NCI-H345 treated with DMSO at 0.1 percent for 48 hours (cell line): ENCODE data around the gene GRAMD1A.
"Not testable (repeated sequence)": the region's sequence is repeated elsewhere in the genome, so short reads cannot be mapped to it uniquely, and the experiment has no call there.

Experiments used
- DNase-seq: peaks from one replicate; lab custom pipeline; 2025; ENCODE audit not compliant: unreplicated experiment; lab: John Stamatoyannopoulos, UW

GRAMD1A gene

DNA sequence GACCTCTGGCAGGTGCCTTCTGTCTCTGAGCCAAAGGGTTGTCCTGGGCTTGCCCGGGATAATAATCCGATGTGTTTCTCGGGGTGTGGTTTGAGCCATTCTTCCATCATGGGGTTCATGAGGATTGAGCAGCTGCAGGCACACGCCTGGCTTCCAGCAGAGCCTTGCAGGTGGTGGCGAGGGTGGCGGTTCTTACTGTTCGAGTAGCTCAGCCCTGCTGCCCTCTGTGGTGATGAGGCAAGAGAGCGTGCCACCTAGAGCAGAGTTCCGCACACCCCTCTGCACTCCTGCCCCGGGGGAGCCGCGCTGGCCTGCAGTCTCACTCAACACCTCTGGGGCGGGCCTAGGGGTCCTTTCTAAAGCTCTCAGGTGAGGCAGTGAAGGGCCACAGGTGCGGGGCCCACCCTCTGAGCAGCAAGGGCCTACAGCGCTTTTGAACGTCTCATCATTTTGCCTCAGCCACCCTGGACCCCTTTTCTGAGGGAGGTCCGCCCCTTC lies 33.9 kb downstream of the GRAMD1A start:
- no peak for DNase-seq

DNA sequence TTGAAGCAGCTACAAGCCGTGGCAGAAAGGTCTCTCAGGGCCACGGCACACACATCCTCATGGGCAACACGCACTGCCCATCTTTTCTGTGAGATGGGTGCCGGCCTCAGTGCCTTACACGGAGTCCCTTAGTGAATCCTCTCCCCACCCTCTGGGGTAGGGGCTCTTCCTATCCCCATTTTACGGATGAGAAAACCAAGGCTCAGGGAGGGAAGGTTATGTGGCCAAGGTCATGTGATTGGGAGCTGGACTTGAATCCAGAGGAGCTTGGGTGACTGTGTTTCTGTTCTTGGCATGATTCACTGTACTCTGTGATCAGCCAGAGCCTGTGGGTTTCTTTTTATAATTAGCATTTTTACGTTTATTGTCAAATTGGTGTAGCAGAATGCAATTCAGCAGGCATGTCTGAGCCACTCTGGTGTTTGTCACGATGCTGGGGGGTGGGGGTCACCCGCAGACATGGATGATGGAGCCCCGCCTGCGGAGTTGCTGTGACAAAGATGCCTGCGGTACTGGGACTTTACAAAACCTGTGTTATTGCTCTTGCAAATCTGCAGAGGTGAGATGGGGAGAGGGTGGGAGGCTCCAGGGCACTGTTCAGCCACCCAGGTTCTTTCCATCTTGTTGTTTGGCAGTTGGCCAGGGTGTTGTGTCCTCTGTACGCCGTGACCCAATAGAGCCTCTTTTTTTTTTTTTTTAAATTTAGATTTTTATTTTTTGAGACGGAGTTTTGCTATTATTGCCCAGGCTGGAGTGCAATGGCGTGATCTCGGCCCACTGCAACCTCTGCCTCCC lies 34.7 kb downstream of the GRAMD1A start:
- no peak for DNase-seq

DNA sequence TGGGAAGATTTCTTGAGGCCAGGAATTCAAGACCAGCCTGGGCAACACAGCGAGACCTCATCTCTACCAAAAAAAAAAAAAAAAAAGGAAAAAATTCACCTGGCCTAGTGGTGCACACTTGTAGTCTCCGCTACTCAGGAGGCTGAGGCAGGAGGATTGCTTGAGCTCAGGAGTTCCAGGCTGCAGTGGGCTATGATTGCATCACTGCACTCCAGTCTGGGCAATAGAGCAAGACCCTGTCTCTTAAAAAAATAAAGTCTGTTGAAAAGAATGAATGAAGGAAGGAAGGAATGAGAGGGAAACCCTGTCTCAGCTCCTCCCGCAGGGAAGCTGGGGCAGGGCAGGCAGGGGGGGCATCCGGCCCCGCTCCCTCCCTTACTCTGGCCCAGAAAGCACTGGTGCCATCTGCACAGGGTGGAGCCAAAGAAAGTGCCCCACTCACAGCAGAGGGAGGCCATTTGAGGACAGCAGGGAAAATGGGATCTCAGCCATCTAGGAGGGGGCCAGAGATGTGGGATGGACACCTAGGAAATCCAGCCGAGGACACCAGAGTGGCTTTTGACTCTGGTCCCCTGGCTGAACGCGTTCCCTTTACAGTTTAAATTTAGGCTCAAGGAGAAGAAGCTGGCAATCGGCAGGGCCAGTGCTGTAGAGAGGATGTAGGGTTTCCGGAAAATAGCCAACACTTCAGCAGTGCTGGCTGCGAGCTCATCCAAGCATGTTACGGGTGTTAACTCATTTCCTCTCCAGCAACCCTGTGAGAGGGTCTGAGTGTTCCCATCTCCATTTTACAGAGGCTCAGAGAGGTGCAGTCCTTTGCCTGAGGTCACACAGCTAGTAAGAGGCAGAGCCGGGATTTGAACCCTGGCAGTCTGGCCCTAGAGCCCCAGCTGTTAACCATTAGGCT lies 37.8 kb downstream of the GRAMD1A start:
- DNase-seq: no peak

DNA sequence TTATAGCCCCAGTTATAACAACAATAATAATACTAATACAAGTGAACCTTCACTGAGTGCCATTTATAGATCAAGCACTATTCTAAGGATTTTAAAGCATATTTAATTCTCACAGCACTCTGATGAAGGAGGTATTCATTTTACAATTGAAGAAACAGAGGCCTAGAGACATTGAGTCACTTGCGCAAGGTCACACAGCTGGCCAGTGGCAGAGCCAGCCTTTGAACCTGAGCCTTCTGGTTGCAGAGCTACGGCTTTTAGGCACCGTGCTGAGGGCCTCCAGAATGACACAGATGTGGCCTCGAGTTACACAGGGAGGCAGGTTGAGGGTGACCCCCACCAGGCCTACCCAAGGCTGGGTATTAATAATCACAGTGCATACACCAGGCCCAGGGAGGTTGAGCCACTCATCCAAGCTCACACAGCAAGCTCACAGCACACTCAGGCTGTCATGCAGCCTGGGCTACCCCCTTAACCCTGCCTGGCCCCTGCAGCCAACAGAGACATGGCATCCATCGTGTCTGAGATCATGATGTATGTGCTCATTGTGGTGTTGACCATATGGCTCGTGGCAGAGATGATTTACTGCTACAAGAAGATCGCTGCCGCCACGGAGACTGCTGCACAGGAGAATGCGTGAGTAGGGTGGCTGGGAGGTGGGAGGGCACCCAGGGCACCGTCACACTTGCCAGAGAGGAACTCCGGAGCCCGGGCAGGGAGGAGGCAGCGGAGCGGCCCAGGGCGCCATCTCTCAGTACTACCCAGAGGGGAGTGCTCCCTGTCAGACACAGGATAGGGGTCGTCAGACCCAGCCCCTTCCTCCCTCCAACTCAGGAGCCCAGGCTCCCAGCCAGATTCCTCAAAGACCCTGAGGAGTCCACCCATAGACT lies 38.7 kb downstream of the GRAMD1A start:
- no peak for DNase-seq

DNA sequence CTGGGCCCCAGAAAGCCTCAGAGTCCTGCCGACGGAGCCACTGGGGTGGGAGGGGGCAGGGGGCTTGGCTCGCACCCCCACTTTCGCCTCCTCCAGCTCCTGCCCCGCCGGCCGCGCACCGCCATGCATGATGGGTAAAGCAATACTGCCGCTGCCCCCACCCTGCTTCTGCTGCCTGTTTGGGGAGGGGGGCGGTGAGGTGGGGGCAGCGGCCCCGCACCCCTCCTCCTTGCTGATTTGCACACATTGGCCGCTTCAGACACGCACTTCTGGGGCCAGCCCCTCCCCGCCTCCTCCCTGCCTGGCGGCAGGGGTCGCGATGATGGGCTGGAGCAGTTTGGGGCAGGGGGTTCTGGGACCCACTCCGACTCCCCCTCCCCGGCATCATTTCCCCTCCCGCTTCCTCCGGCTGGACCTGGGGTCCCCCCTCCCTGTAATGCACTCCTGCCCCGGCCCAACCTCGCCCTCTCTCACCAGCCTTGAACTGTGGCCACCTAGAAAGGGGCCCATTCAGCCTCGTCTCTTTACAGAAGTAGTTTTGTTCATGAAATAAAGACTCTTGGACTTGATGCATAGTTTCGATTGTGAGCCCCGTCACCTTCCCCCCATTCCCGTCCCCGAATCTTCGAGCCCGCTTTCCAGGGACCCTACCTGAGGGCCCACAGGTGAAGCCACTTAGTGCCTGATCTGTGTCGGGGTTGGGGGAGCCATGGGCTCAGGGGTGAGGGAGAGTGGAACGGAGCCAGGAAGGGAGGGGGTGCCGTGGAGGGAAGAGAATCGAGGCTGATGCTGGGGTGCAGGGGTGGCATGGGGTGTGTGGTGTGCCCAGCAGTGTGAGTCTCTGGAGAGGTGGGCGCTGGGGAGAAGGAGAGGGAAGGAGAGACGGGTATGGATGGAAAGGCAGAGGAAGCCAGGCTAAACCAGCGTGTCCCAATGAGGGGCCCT lies 40.0 kb downstream of the GRAMD1A start:
- DNase-seq: no peak

DNA sequence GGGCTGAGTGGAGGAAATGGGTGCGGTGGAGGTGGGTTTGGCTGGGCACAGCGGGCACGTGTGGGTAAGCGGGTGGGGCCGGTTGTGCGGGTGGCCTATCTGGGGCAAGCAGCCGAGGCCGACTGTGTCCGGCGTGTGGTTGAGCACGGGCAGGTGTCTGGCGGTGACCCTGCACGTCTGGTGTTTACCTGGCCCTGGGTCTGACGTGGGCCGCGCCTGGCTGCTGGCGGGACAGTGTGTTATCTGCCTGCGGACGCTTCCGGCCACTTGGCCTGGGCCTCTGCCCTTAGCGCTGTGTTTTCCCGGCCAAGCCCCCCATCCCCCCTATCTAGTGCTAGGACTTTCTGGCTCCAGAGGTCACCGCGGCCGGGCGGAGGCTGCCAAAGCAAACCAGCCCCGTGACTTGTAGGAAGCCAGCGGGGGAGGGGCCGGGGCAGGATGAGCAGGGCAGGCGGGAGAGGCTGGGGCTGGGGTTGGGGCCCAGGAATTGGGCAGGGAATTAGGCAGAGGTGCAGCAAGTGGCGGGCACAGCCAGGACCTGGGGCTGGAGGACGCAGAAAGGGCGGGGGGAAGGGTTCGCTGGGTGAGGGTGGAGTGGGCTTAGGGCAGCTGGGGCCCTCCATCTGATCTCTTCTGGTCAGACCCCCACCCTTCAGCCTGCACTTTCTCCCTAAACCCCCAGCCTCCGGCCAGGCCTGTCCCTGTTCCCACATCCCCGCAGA lies 40.9 kb downstream of the GRAMD1A start:
- DNase-seq: no peak

DNA sequence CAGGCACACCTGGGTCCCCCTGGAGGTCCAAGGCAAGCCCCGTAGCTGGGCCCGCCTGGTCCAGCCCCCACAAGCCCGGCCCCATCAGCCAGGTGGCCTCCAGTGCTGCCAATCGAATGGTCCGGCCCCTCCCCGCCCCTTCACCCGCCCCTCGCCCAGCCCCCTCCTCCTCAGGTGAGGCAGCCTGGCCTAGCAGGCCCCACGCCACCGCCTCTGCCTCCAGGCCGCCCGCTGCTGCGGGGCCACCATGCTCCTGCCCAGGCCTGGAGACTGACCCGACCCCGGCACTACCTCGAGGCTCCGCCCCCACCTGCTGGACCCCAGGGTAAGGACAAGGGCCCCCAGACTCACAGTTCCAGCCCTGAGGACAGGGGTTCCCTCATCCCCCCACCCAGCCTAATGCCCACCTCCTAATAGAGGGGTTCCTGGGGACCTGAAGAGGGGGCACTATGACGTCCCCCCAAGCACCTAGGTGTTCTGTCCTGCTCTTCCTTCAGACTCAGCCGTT lies 41.5 kb downstream of the GRAMD1A start, which contains the start of gene HPN:
Gene HPN (plus strand): TSS at position 174 of the 508 bp plus-strand sequence. CDS start 786 bp downstream, outside the sequence.
- DNase-seq: no peak

DNA sequence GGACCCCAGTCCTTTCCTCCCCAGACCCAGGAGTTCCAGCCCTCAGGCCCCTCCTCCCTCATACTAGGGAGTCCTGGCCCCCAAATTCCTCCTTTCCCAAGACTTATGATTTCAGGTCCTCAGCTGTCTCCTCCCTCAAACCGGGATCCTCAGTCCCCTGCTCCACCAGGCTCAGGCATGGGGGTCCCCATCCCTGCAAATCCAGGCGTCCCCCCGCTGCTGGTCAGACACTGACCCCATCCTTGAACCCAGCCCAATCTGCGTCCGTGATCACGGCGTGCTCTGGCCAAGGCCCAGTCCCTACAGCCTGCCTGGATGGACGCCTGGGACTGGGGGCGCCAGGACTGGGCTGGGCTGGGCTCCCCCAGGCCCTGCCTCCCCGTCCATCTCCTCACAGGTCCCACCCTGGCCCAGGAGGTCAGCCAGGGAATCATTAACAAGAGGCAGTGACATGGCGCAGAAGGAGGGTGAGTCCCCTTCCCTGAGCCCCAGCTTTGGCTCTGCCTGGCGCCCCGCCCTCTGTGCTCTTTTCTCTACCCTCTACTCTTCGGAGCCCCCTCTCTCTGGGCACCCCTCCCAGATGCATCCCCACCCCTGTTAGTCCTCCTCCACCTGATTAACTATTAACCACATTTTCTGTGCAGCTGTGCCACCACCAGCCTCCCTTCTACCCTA lies 42.1 kb downstream of the GRAMD1A start:
- no peak for DNase-seq

DNA sequence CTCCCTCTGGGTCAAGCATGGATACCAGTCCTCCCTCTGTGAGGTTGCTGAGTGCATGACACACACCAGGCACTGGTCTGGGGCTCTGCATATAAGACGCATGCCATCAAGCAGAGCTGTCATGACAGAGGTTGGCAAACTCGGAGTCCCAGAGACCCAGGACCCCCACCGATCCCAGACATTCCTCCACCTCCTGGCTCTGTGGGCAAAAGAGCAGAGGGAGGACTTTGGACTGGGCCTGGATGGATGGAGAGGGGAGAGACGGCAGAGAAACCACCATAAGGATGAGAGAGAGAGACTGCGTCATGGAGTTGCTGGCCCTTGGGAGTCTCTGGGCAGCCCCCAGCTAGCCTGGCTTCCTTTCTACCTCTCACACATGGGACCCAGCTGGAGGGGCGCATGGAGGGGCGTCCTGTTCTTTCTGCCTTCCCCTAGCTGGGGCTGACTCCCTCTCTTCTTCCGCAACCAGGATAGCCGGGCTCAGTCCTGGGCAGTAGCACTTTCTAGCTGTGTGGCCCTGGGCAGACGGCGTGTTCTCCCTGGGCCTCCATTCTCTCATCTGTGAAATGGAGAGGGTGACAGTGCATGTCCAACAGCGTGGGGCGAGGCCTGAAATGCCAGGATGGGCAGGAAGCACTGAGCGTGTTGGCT lies 43.0 kb downstream of the GRAMD1A start:
- no peak for DNase-seq

DNA sequence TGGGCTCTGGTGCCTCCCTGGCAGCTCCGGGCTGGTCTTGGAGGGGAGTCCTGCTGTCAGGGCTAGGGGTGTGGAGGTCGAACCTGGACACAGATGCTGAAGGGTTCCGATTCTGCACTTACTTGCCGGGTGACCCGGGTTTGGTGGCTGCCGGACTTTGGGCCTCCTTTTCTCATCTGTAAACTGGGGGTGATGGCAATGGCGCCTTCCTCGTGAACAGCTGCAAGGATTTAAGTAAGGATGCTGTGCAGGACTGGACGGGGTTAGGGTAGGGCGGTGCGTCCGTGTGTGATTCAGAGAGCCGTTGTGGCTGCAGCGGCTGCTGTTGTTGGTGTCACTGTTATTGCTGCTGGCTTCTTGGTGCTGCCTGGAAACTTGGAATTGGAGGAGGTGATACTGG lies 43.8 kb downstream of the GRAMD1A start:
- DNase-seq: no peak

DNA sequence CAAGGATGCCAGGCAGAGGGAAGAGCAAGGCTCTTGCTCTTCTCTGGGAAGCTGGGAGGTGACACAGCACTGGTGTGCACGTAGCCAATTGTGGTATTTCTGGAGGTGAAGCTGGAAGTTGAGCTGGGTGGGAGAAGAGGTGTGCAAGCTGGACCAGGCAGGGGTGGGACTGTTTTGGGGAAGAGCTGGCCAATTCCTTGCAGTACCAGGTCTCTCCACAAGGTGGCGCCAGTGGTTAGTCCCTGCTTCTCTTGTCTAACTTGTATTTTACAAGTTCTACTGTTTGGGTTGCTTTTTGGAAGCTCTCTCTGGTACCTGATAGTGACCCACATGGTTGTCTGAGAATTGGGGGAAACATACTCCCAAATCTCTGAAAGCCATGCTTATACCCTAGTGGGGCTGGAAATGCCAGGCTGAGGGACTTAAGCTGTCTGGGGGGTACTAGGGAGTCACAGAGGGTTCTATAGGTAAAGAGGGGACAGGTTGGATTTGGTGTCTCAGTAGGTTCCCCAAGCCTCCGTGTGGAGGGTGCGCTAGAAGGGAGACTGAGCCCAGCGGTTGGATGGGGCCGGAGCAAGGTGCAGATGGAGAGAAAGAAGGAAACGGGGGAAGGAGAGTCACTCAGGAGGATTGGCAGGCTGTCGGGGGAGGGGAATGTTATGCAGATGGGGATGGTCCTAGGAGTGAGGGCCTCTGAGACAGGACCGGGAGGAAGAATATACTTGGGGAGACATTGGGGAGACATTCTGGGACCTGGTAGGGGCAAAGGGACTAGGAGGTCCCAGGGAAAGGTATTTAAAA lies 44.4 kb downstream of the GRAMD1A start:
- DNase-seq: peak; percentile 52

DNA sequence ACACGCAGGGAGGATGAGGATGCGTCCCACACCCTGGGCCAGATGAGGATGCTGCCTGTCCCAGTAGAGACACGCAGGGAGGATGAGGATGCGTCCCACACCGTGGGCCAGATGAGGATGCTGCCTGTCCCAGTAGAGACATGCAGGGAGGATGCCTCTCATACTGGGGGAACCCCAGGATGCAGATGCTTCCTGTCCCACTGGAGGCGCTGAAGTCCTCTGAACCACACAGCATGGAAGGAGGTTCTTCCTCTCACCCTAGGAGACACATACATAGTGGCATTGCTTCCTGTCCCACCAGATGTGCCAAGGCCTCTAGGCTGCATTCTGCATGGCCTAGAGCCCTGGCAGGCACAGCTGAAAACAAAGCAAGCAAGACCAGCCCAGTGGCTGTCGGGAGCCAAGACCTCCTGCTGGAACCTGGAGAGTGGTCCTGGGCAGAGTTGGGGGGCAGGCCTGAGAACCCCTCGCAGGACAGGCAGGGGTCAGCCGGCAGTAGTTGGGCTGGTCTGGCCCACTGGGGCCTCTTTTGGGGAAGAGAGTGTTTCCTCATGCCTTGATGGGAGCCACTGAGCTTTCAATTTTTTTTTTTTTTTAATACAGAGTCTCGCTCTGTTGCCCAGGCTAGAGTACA lies 45.7 kb downstream of the GRAMD1A start:
- DNase-seq: no peak

DNA sequence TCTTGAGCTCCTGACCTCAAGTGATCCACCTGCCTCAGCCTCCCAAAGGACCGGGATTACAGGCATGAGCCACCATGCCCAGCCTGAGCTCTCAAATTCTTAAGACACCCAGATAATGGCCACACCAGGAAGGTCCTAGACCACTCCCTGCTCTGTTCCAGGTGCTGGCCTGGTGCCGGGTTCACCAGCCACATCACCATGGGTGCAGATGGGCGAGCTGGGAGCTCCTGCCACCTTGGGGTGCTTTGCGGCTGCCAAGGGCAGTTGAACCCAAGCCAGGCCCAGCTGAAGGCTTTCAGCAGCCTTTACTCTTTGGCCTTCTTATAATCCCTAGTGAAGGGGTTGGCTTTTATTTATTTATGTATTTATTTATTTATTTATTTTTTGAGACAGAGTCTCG lies 46.3 kb downstream of the GRAMD1A start:
- DNase-seq: no peak

DNA sequence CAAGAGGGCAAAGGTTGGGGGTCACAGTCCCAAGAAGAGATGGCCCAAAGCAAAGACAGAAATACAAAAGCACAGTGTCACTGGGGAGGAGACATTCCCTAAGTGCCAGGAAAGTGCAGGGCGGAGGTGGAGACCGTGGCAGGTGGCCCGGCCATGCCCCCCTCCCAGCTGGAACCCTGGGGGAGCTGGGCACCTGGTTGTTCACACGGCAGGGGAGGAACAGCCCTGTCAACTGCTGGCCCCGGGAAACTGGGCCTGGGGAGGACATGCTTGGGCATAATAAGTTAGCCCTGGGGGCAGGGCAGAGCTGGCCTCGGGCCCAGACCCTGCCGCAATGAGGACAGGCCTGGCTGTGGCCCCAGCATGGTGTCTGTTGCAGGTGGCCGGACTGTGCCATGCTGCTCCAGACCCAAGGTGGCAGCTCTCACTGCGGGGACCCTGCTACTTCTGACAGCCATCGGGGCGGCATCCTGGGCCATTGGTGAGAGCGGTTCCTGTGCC lies 48.8 kb downstream of the GRAMD1A start:
- peak; percentile 39 for DNase-seq

DNA sequence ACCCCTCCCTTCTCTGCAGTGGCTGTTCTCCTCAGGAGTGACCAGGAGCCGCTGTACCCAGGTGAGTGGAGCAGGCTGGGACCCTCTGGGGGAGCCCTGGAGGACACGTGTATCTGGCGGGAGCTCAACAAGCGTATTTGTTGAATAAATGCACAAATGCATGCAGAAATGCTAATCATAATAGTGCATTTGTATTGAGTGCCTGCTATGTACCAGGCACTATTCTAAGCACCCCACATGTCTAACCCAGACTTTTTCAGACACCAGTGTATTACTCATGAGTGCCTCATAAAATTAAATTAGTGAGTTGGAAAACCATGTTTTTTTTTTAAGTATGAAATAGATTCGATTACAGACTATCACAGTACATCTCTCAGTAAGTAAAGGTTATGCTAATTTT lies 49.3 kb downstream of the GRAMD1A start:
- no peak for DNase-seq

DNA sequence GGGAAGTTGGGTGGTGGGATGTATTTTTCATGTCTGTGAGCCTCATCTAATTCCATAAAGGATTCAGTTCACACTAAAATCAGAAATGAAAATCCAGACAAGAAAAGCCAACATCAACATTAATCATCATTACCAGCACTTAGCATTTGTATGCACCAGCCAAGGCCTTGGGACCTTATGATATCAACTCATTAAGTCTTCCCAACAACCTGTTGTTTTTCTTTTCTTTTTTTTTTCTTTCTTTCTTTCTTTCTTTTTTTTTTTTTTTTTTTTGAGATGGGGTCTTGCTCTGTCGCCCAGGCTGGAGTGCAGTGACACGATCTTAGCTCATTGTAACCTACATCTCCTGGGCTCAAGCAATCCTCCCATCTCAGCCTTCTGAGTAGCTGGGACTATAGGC lies 50.5 kb downstream of the GRAMD1A start:
- not testable (repeated sequence) for DNase-seq
